ENCODE results near the gene KLF7.

GRCh38 chr2:207164006-207164831 is 1.5 kb downstream of the KLF7 start:
- TF ChIP-seq CTCF (IDR thresholded peaks at IDR 0.05 in 2 of 3, conservative IDR thresholded peaks at IDR 0.05 in 1 of 3; ENCODE audit: insufficient read depth in 2 of 3, low read depth in 1 of 3, low read length in 3 of 3), result no peak
- no peak for TF ChIP-seq ZKSCAN1 (IDR thresholded peaks at IDR 0.05; ENCODE audit: low read depth, low read length)
- TF ChIP-seq CHD1 (IDR thresholded peaks at IDR 0.05; ENCODE audit: low read length), result no peak
- no peak for TF ChIP-seq CCAR2 (IDR thresholded peaks at IDR 0.05; ENCODE audit: low read depth, low read length)
- no peak for TF ChIP-seq FOXJ2 (tag; IDR thresholded peaks at IDR 0.05)
